SH-SY5Y (cell line): ENCODE measurements around the gene CBL.

ENCODE experiments used
- GATA2 ChIP-seq: IDR thresholded peaks from 2 replicates; pipeline ENCODE4 v1.6.1; 2011; ENCODE audit warnings: mild to moderate bottlenecking, low read depth, low read length
- GATA3 ChIP-seq: IDR thresholded peaks from 2 replicates; pipeline ENCODE4 v1.6.1; 2011; ENCODE audit warnings: low read depth, mild to moderate bottlenecking, low read length, moderate library complexity

- TF ChIP-seq GATA2 (no peak), GATA3 (no peak)
These were observed 3.9 kb downstream of the CBL start for GRCh38 chr11:119210050-119210449.
